ENCODE measurements around the gene PNMA8B.

DNA sequence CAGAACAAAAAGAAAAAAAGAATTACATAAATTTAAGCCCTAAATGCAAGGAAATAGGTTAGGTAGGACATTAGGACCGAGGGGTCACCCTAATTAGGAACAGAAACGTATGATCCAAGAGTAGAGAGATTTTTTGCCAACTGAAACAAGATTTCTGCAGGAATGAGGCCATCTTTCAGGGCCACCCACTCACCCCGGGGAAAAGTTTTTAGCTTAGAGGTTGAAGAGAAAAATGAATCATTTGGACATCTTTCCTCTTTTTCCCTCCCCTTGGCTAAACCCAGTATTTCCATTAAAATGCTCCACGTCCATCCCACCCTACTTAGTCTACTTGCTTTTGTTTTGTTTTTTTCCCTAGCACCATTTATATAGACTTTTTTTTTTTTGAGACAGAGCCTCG lies 13.7 kb downstream of the PNMA8B start:
- TF ChIP-seq POLR2AphosphoS5 (IDR thresholded peaks at IDR 0.05; ENCODE audit: borderline replicate concordance, low read depth, low read length) (no peak), EZH2 (IDR thresholded peaks at IDR 0.05) (no peak)

All from SK-N-MC (cell line).